Tibial artery (tissue), 4 donors: ENCODE data around the gene LRRFIP1.

Experiments
- DNase-seq, 2 donors: peaks; one replicate each; pipeline ENCODE4 v3.0.0-alpha.2; 2019
- H3K27ac ChIP-seq, 2 donors: fragments of 200-600 bp; sonication (generic) in 1 of 2; 1 replicate in 1 of 2; 2 replicates in 1 of 2; pipeline ENCODE4 v1.5.1; 2018 to 2019; ENCODE audit warnings: mild to moderate bottlenecking in 1 of 2
- H3K27me3 ChIP-seq, 2 donors: fragments of 200-600 bp; sonication (generic) in 1 of 2; one replicate each; pipeline versions ENCODE4 v1.5.1 to v1.6.0; 2016 to 2019
- H3K36me3 ChIP-seq, 3 donors: fragments of 200-600 bp; sonication (generic) in 2 of 3; one replicate each; pipeline ENCODE4 v1.5.1; 2016 to 2019; ENCODE audit warnings: mild to moderate bottlenecking in 2 of 3
- H3K4me1 ChIP-seq, 4 donors: fragments of 200-600 bp; sonication (generic) in 2 of 4; 1 replicate in 3 of 4; 2 replicates in 1 of 4; pipeline ENCODE4 v1.5.1; 2016 to 2019
- H3K4me3 ChIP-seq, 2 donors: fragments of 200-600 bp; sonication (generic) in 1 of 2; 1 replicate in 1 of 2; 2 replicates in 1 of 2; pipeline ENCODE4 v1.5.1; 2018 to 2019; ENCODE audit warnings: mild to moderate bottlenecking in 2 of 2
- H3K9me3 ChIP-seq, 3 donors: fragments of 200-600 bp; sonication (generic) in 1 of 3; one replicate each; pipeline ENCODE4 v1.5.1; 2016 to 2019
- intact Hi-C: fragments of 100-400 bp; cut with DNase I; formaldehyde crosslinking; loops from one replicate; pipeline ENCODE4 v1.15.0; 2023; ENCODE audit warnings: low total_unique reads
- TF ChIP-seq, protein P1 (sequence below), 2 experiments: fragments of 200-600 bp in 1 of 2; fragments of 450-650 bp in 1 of 2; IDR thresholded peaks; one replicate each; pipeline ENCODE4 v1.5.1; 2017 to 2019; ENCODE audit warnings: antibody characterized with exemption in 2 of 2, mild to moderate bottlenecking in 1 of 2, moderate library complexity in 1 of 2

LRRFIP1 gene

GRCh38 chr2:237631801-237632585 is 4.6 kb downstream of the LRRFIP1 start:
- DNase-seq, result no peak
- H3K9me3 ChIP-seq, result no peaks in the 10 kb centered on the region
- peak overlapping the region in 1 of 2 donors; percentile 71 for H3K27ac ChIP-seq
- TF ChIP-seq, protein P1, sequence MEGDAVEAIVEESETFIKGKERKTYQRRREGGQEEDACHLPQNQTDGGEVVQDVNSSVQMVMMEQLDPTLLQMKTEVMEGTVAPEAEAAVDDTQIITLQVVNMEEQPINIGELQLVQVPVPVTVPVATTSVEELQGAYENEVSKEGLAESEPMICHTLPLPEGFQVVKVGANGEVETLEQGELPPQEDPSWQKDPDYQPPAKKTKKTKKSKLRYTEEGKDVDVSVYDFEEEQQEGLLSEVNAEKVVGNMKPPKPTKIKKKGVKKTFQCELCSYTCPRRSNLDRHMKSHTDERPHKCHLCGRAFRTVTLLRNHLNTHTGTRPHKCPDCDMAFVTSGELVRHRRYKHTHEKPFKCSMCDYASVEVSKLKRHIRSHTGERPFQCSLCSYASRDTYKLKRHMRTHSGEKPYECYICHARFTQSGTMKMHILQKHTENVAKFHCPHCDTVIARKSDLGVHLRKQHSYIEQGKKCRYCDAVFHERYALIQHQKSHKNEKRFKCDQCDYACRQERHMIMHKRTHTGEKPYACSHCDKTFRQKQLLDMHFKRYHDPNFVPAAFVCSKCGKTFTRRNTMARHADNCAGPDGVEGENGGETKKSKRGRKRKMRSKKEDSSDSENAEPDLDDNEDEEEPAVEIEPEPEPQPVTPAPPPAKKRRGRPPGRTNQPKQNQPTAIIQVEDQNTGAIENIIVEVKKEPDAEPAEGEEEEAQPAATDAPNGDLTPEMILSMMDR (IDR thresholded peaks at IDR 0.05), result no peak
- H3K36me3 ChIP-seq, result peaks cover 0 to 5% (median 0%) of the 10 kb centered on the region in 3 donors
- intact Hi-C loops, result loop anchor here (2.0 to 5.0 kb wide), 2 partner anchors 19 to 35 kb away; no protein-coding TSS in a partner anchor
- H3K4me1 ChIP-seq, result peaks cover 0 to 65% (median 44%) of the 10 kb centered on the region in 4 donors
- no peaks in the 10 kb centered on the region for H3K27me3 ChIP-seq
- H3K4me3 ChIP-seq, result no peak overlapping the region

- H3K4me3 ChIP-seq, result no peak overlapping the region
- intact Hi-C loops, result loop anchor here (5.0 kb wide), 1 partner anchor 34 kb away; no protein-coding TSS in a partner anchor
- H3K36me3 ChIP-seq, result peaks cover 0 to 5% (median 0%) of the 10 kb centered on the region in 3 donors
- H3K27me3 ChIP-seq, result no peaks in the 10 kb centered on the region
- H3K9me3 ChIP-seq, result no peaks in the 10 kb centered on the region
- TF ChIP-seq, protein P1 (IDR thresholded peaks at IDR 0.05), result no peak
- H3K4me1 ChIP-seq, result peaks cover 0 to 62% (median 42%) of the 10 kb centered on the region in 4 donors
- H3K27ac ChIP-seq, result peak overlapping the region; percentile 60 to 71
- no peak for DNase-seq
Observed at GRCh38 chr2:237633061-237633561, 5.7 kb downstream of the LRRFIP1 start.

DNA sequence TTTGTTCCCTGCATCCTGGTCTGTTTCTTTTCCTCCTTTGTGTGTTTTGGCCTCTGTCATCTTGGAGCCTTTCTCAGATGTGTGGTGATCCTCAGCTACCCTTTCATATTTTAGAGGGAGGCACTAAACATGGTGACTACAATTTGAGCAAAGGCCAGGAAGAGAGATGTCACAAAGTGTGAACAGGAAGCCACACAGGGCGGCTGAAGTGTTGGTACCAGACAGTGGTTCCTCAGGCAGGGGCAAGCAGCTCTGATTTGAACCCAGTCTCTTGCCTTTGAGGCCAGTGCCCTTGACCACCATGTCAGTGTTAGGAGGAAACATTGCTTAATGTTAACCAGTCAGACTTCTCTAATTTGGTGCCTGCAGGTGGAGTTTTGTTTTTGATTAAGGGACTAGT is 9.2 kb downstream of the LRRFIP1 start:
- peaks cover 0 to 14% (median 7%) of the 10 kb centered on the region in 3 donors for H3K36me3 ChIP-seq
- DNase-seq, result no peak
- peaks cover 0 to 38% (median 15%) of the 10 kb centered on the region in 4 donors for H3K4me1 ChIP-seq
- no peak overlapping the region for H3K4me3 ChIP-seq
- no peaks in the 10 kb centered on the region for H3K27me3 ChIP-seq
- H3K27ac ChIP-seq, result no peak overlapping the region
- no peaks in the 10 kb centered on the region for H3K9me3 ChIP-seq
- TF ChIP-seq, protein P1 (IDR thresholded peaks at IDR 0.05), result no peak
- intact Hi-C loops, result no loop called here

DNA sequence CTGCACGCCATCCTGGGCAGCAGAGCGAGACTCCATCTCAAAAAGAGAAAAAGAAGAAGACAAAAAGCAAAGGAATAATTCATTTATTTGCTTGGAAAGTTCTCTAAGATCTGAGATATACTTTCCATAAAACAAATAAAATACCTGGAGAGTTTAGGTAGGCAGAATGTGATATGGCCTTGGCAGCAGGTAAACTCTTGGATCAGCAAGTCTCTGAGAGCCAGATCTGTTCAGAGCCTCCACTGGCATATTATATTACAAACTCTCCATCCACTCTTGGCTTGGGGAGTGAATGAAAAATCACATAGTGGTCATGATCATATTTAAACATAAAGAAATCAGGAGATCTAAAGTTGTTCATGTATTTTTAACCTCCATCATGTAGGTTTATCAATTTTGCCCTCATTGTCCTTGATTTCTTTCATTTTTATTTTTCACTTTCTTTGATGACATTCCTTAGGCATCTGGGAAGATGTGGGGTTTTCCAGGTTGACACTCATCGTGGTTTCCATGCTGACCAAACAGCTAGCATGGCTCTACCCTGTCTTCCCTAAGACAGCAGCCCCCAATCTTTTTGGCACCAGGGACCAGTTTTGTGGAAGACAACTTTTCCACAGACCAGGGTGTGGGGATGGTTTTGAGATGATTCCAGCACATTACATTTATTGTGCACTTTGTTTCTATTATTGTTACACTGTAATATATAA is 10.2 kb downstream of the LRRFIP1 start:
- no peaks in the 10 kb centered on the region for H3K27me3 ChIP-seq
- no peaks in the 10 kb centered on the region for H3K9me3 ChIP-seq
- no peak overlapping the region for H3K27ac ChIP-seq
- DNase-seq, result no peak
- TF ChIP-seq, protein P1 (IDR thresholded peaks at IDR 0.05), result no peak
- peaks cover 0 to 28% (median 12%) of the 10 kb centered on the region in 4 donors for H3K4me1 ChIP-seq
- H3K4me3 ChIP-seq, result no peak overlapping the region
- H3K36me3 ChIP-seq, result peaks cover 0 to 9% (median 7%) of the 10 kb centered on the region in 3 donors
- intact Hi-C loops, result no loop called here

GRCh38 chr2:237638176-237638575 is 10.8 kb downstream of the LRRFIP1 start:
- intact Hi-C loops, result no loop called here

More at GRCh38 chr2:237638176-237638575, 10.8 kb downstream of the LRRFIP1 start:
- Histone ChIP-seq H3K4me1 (peaks cover 0 to 22% (median 7%) of the 10 kb centered on the region in 4 donors), H3K9me3 (no peaks in the 10 kb centered on the region), H3K27ac (no peak overlapping the region), H3K4me3 (no peak overlapping the region), H3K36me3 (peaks cover 0 to 9% (median 7%) of the 10 kb centered on the region in 3 donors), H3K27me3 (no peaks in the 10 kb centered on the region)
- DNase-seq, result no peak
- TF ChIP-seq, protein P1 (IDR thresholded peaks at IDR 0.05), result no peak
